Right lung (tissue), 5 donors: ENCODE data around the gene TNFRSF14. TPM values are rescaled to one million over a fixed set of nuclear protein-coding genes. Genes with fewer than 3 reads are reported as not detected.

Experiments
- DNase-seq, 2 donors: peaks; one replicate each; pipeline ENCODE4 v3.0.0-alpha.2; 2013
- polyA plus RNA-seq, 5 donors: library from polyadenylated mRNA; unstranded; fragments of 120-200 nt; gene quantifications; one replicate each; pipeline versions ENCODE4 v1.2.1 to v1.2.3, GENCODE V29; 2013; ENCODE audit warnings: inconsistent platforms in 1 of 5, low replicate concordance in 1 of 5; ENCODE audit not compliant: insufficient read length in 5 of 5, insufficient read depth in 1 of 5

Gene TNFRSF14
- polyA plus RNA-seq, 5 donors, result 19.5 to 34.0 (median 25.7) TPM

- DNase-seq, result no peak
Observed at GRCh38 chr1:2522230-2522629, 33.9 kb upstream of the TNFRSF14 start.

- DNase-seq, result no peak
Observed at GRCh38 chr1:2523191-2523890, 32.8 kb upstream of the TNFRSF14 start.

GRCh38 chr1:2523891-2524609 lies 32.1 kb upstream of the TNFRSF14 start:
- no peak for DNase-seq

- DNase-seq, result no peak
Observed at GRCh38 chr1:2525572-2525919, 30.6 kb upstream of the TNFRSF14 start.

GRCh38 chr1:2525920-2526823 lies 30.0 kb upstream of the TNFRSF14 start, which contains the start of gene PANK4:
Gene PANK4 (minus strand): TSS chr1:2526596. CDS start chr1:2526587, 9 bp downstream.
- peak; percentile 88 to 93 for DNase-seq

GRCh38 chr1:2526824-2527555 lies 29.2 kb upstream of the TNFRSF14 start:
- no peak for DNase-seq

- DNase-seq, result no peak
Observed at GRCh38 chr1:2527556-2527860, 28.7 kb upstream of the TNFRSF14 start.

- DNase-seq, result no peak
Observed at GRCh38 chr1:2528016-2528415, 28.2 kb upstream of the TNFRSF14 start.

GRCh38 chr1:2528611-2528965 lies 27.6 kb upstream of the TNFRSF14 start:
- no peak for DNase-seq

- DNase-seq, result no peak
Observed at GRCh38 chr1:2528966-2529783, 27.0 kb upstream of the TNFRSF14 start.

GRCh38 chr1:2529784-2530512 lies 26.2 kb upstream of the TNFRSF14 start, which contains the start of gene HES5:
Gene HES5 (minus strand): TSS chr1:2530263. CDS start chr1:2530164, 99 bp downstream.
- no peak for DNase-seq

- DNase-seq, result no peak
Observed at GRCh38 chr1:2530513-2531361, 25.4 kb upstream of the TNFRSF14 start.

- no peak for DNase-seq
Observed at GRCh38 chr1:2532485-2533160, 23.5 kb upstream of the TNFRSF14 start.

- DNase-seq, result no peak
Observed at GRCh38 chr1:2533365-2533764, 22.8 kb upstream of the TNFRSF14 start.

GRCh38 chr1:2534315-2534686 lies 21.9 kb upstream of the TNFRSF14 start:
- DNase-seq, result no peak

- no peak for DNase-seq
Observed at GRCh38 chr1:2534687-2535441, 21.3 kb upstream of the TNFRSF14 start.

GRCh38 chr1:2535455-2535854 lies 20.7 kb upstream of the TNFRSF14 start:
- no peak for DNase-seq

GRCh38 chr1:2535981-2536380 lies 20.2 kb upstream of the TNFRSF14 start:
- no peak for DNase-seq
